SH-SY5Y (cell line): ENCODE measurements around the gene THG1L.

Source experiments
- GATA2 ChIP-seq: IDR thresholded peaks from 2 replicates; pipeline ENCODE4 v1.6.1; 2011; ENCODE audit warnings: mild to moderate bottlenecking, low read depth, low read length
- GATA3 ChIP-seq: IDR thresholded peaks from 2 replicates; pipeline ENCODE4 v1.6.1; 2011; ENCODE audit warnings: low read depth, mild to moderate bottlenecking, low read length, moderate library complexity

DNA sequence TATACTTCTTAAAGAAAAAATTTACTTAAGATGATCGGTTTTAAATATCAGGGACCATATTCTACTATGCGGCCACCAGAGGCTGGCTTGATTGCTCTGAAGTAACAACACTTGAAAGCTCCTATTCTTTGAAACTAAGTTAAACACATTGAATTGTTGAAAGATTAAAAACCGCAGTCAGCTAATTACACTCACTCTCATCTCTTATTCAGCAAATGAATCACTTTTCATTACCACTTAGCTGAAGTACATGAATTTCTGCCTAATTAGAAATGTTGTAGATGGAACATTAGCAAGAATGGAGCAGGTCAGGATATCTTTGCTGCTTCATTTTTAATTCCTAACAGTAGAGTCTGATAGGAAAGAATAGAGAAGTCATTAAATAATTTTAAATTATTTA is 54.6 kb downstream of the THG1L start:
- TF ChIP-seq GATA3 (no peak), GATA2 (no peak)
